ENCODE data around the gene SPECC1. TPM values are rescaled to one million over a fixed set of nuclear protein-coding genes. Genes with fewer than 3 reads are reported as not detected.
A peak's percentile ranks its signal among the peaks of the same experiment; 100 is the strongest.

Gene SPECC1
- total and polyA plus RNA-seq, 2 of the 13 experiments (the other 11 are each of a cell fraction or from before 2014, with no cell fraction given): 2.3 to 6.9 TPM

- in situ Hi-C loops (cut with HindIII; ENCODE audit: extremely low pct_ligation_motif_present, low pct_unique_long_range_greater_than_20kb) (no loop called here), intact Hi-C loops (cut with micrococcal nuclease; ENCODE audit: unreplicated experiment) (no loop called here)
- DNase-seq (ENCODE audit: low spot score) (no peak), FAIRE-seq (no peak), ATAC-seq (no peak)
- no peaks in the 10 kb centered on the region for H3K9me3 ChIP-seq (ENCODE audit: low read length)
- TF ChIP-seq MAFF (IDR thresholded peaks at IDR 0.05; ENCODE audit: low read depth, low read length) (peak; percentile 45; the same call in 1 of the 2 replicates), ATM (IDR thresholded peaks at IDR 0.05; ENCODE audit: borderline replicate concordance) (no peak), PPARG (CRISPR knock-in tag; conservative IDR thresholded peaks at IDR 0.05) (no peak), ZNF414 (CRISPR knock-in tag; IDR thresholded peaks at IDR 0.05) (no peak), MTERF4 (CRISPR knock-in tag; IDR thresholded peaks at IDR 0.05) (no peak), MAFK (conservative IDR thresholded peaks at IDR 0.05 in 1 of 2, IDR thresholded peaks at IDR 0.05 in 1 of 2; ENCODE audit: low read length in 2 of 2) (peak; percentile 37 to 47; a peak in 3 of 4 replicates), DBP (CRISPR knock-in tag; IDR thresholded peaks at IDR 0.05; ENCODE audit: not compliant biosample characterization) (no peak), FOXC1 (CRISPR knock-in tag; IDR thresholded peaks at IDR 0.05; ENCODE audit: borderline replicate concordance) (no peak), ZNF878 (CRISPR knock-in tag; IDR thresholded peaks at IDR 0.05) (no peak)
- H3K27me3 ChIP-seq (ENCODE audit: control insufficient read depth in 1 of 2, insufficient read depth in 2 of 2, low read length in 2 of 2): peaks cover 0 to 13% of the 10 kb centered on the region in 2 experiments; a peak in 2 of 5 replicates
- no peaks in the 10 kb centered on the region for H3K79me2 ChIP-seq (ENCODE audit: insufficient read depth, low read length)
- no peak overlapping the region for H3K27ac ChIP-seq (ENCODE audit: extremely low read length, insufficient read depth, low read length)
- H4K20me1 ChIP-seq (ENCODE audit: insufficient read depth, low read length): no peaks in the 10 kb centered on the region
- BruUV-seq (replicated peaks): no TSS peak
- no peak overlapping the region for H3K4me2 ChIP-seq (ENCODE audit: low read depth, low read length)
- H3K4me1 ChIP-seq (ENCODE audit: insufficient read depth, low read length): no peaks in the 10 kb centered on the region
- no peak overlapping the region for H2AFZ ChIP-seq (ENCODE audit: low read length)
- no peaks in the 10 kb centered on the region for H3K36me3 ChIP-seq (replicated peaks in 1 of 2; ENCODE audit: control insufficient read depth in 1 of 2, insufficient read depth in 2 of 2, low read length in 2 of 2)
- H3K4me3 ChIP-seq (replicated peaks in 1 of 3; ENCODE audit: insufficient read depth in 1 of 3, low read depth in 2 of 3, low read length in 3 of 3): no peak overlapping the region
- CTCF ChIA-PET (ENCODE audit: low intra/inter-chr PET ratio, low total read pairs): no interaction called here
- POLR2A ChIA-PET: no interaction called here
- no peak overlapping the region for H3K9ac ChIP-seq (ENCODE audit: insufficient read depth, low read depth, low read length)
Measured at GRCh38 chr17:20040216-20040615, 31.1 kb downstream of the SPECC1 start.
